ENCODE data around the gene CSPG4.

Gene CSPG4

GRCh38 chr15:75663931-75664421 lies 48.7 kb downstream of the CSPG4 start:
- DNase-seq, result no peak

GRCh38 chr15:75662823-75663519 lies 49.7 kb downstream of the CSPG4 start:
- DNase-seq, result no peak

GRCh38 chr15:75661756-75662140 lies 50.9 kb downstream of the CSPG4 start:
- no peak for DNase-seq

GRCh38 chr15:75661100-75661755 lies 51.4 kb downstream of the CSPG4 start:
- no peak for DNase-seq

GRCh38 chr15:75659928-75660645 lies 52.6 kb downstream of the CSPG4 start:
- DNase-seq, result no peak

- DNase-seq, result no peak
These were observed 53.4 kb downstream of the CSPG4 start for GRCh38 chr15:75659141-75659771.

GRCh38 chr15:75656813-75657212 lies 55.8 kb downstream of the CSPG4 start:
- DNase-seq, result no peak

- DNase-seq, result no peak
These were observed 56.3 kb downstream of the CSPG4 start for GRCh38 chr15:75656331-75656730.

GRCh38 chr15:75655931-75656330 lies 56.7 kb downstream of the CSPG4 start:
- DNase-seq, result no peak

GRCh38 chr15:75654201-75654907 lies 58.3 kb downstream of the CSPG4 start:
- no peak for DNase-seq

GRCh38 chr15:75653347-75653913 lies 59.2 kb downstream of the CSPG4 start:
- DNase-seq, result no peak

- DNase-seq, result no peak
These were observed 60.7 kb downstream of the CSPG4 start for GRCh38 chr15:75651810-75652543.

- DNase-seq, result peak; percentile 6
These were observed 61.5 kb downstream of the CSPG4 start for GRCh38 chr15:75650908-75651809.

- DNase-seq, result no peak
These were observed 62.8 kb downstream of the CSPG4 start for GRCh38 chr15:75649848-75650247.

GRCh38 chr15:75649045-75649761 lies 63.4 kb downstream of the CSPG4 start:
- DNase-seq, result no peak

- DNase-seq, result peak; percentile 55
These were observed 64.3 kb downstream of the CSPG4 start for GRCh38 chr15:75648156-75649000.

GRCh38 chr15:75647370-75648155 lies 65.1 kb downstream of the CSPG4 start, which contains the start of gene SNX33:
SNX33 (plus strand) TSS chr15:75647912; CDS start chr15:75649103, 1,191 bp downstream.
- peak; percentile 57 for DNase-seq

- peak; percentile 12 for DNase-seq
These were observed 65.7 kb downstream of the CSPG4 start for GRCh38 chr15:75646944-75647364.

All from midbrain (tissue), 1 donor.